HL-60/S4 treated with retinoic acid at 250 ng/mL for 4 days and 3 days (cell line): ENCODE data around the gene ZNF470.

Experiments used
- in situ Hi-C: fragments of 300-500 bp; cut with MboI; formaldehyde crosslinking; loops from 2 replicates; pipeline ENCODE4 v1.7.0; 2022; ENCODE audit warnings: low sequenced_read_pairs

The ZNF470 gene

GRCh38 chr19:56608274-56608964 lies 41.2 kb downstream of the ZNF470 start:
- in situ Hi-C loops = no loop called here

GRCh38 chr19:56611288-56611687 lies 44.0 kb downstream of the ZNF470 start:
- in situ Hi-C loops = no loop called here

- in situ Hi-C loops = no loop called here
Measured at GRCh38 chr19:56612737-56613136, 45.5 kb downstream of the ZNF470 start.

- in situ Hi-C loops = no loop called here
Measured at GRCh38 chr19:56613639-56614038, 46.4 kb downstream of the ZNF470 start.

GRCh38 chr19:56617531-56617930 lies 50.3 kb downstream of the ZNF470 start:
- in situ Hi-C loops = no loop called here

- in situ Hi-C loops = no loop called here
Measured at GRCh38 chr19:56619121-56619520, 51.9 kb downstream of the ZNF470 start.

GRCh38 chr19:56622374-56622773 lies 55.1 kb downstream of the ZNF470 start:
- in situ Hi-C loops = no loop called here

GRCh38 chr19:56623006-56623405 lies 55.7 kb downstream of the ZNF470 start:
- in situ Hi-C loops = no loop called here

GRCh38 chr19:56625708-56626107 lies 58.4 kb downstream of the ZNF470 start:
- in situ Hi-C loops = no loop called here

- in situ Hi-C loops = no loop called here
Measured at GRCh38 chr19:56633021-56633420, 65.8 kb downstream of the ZNF470 start.

GRCh38 chr19:56637976-56638555 lies 70.8 kb downstream of the ZNF470 start:
- in situ Hi-C loops = no loop called here
